Common myeloid progenitor, CD34-positive (primary cell): ENCODE data around the gene LEMD2.

ENCODE experiments used
- CTCF ChIA-PET: fragments of 350-600 bp; sonication (Branson Sonifier 250); formaldehyde crosslinking; loops from one replicate; lab custom pipeline; 2021; ENCODE audit warnings: antibody characterized with exemption; lab: Charles Lee
- POLR2A ChIA-PET: fragments of 350-600 bp; sonication (Branson Sonifier 250); formaldehyde crosslinking; loops from one replicate; lab custom pipeline; 2021; ENCODE audit warnings: antibody characterized with exemption; lab: Charles Lee
- DNase-seq, 3 donors: peaks; one replicate each; pipeline versions ENCODE4 v3.0.0 to v3.0.0-alpha.2; 2013
- H3K27ac ChIP-seq, 2 experiments: 1 replicate in 1 of 2; 2 replicates in 1 of 2; pipeline ENCODE4 v1.7.0; 2013; ENCODE audit warnings: inconsistent platforms in 2 of 2, low read length in 2 of 2, mild to moderate bottlenecking in 2 of 2, low read depth in 1 of 2, moderate library complexity in 1 of 2; ENCODE audit not compliant: severe bottlenecking in 2 of 2, insufficient read depth in 1 of 2, poor library complexity in 1 of 2
- H3K27me3 ChIP-seq, 5 experiments: replicated peaks in 2 of 5; 1 replicate in 3 of 5; 2 replicates in 2 of 5; pipeline versions ENCODE4 v1.6.1 to v1.7.0; 2013; ENCODE audit warnings: low read length in 4 of 5, mild to moderate bottlenecking in 2 of 5, moderate library complexity in 2 of 5, inconsistent platforms in 1 of 5; ENCODE audit not compliant: insufficient read depth in 5 of 5, control insufficient read depth in 4 of 5
- H3K36me3 ChIP-seq, 4 experiments: 1 replicate in 2 of 4; 2 replicates in 2 of 4; pipeline versions ENCODE4 v1.6.1 to v1.7.0; 2013; ENCODE audit warnings: low read length in 3 of 4, control low read depth in 1 of 4, mild to moderate bottlenecking in 1 of 4; ENCODE audit not compliant: control insufficient read depth in 4 of 4, insufficient read depth in 4 of 4
- H3K4me1 ChIP-seq, 4 experiments: 1 replicate in 3 of 4; 2 replicates in 1 of 4; pipeline versions ENCODE4 v1.6.1 to v1.7.1; 2013; ENCODE audit warnings: low read length in 3 of 4, mild to moderate bottlenecking in 3 of 4, control low read depth in 1 of 4, inconsistent platforms in 1 of 4, moderate library complexity in 1 of 4; ENCODE audit not compliant: control insufficient read depth in 4 of 4, insufficient read depth in 4 of 4; ENCODE audit errors: control extremely low read depth in 1 of 4
- H3K4me3 ChIP-seq, 7 experiments: 1 replicate in 4 of 7; 2 replicates in 3 of 7; pipeline versions ENCODE4 v1.5.1 to v1.7.0; 2013; ENCODE audit warnings: mild to moderate bottlenecking in 7 of 7, low read length in 6 of 7, moderate library complexity in 6 of 7, inconsistent platforms in 2 of 7, low read depth in 2 of 7, control low read depth in 1 of 7; ENCODE audit not compliant: insufficient read depth in 4 of 7, control insufficient read depth in 1 of 7; ENCODE audit errors: extremely low read depth in 1 of 7
- H3K9me3 ChIP-seq, 5 experiments: 1 replicate in 4 of 5; 2 replicates in 1 of 5; pipeline versions ENCODE4 v1.6.1 to v1.7.1; 2013; ENCODE audit warnings: low read length in 4 of 5, mild to moderate bottlenecking in 2 of 5, inconsistent platforms in 1 of 5, low read depth in 1 of 5, moderate library complexity in 1 of 5; ENCODE audit not compliant: control insufficient read depth in 4 of 5, insufficient read depth in 2 of 5; ENCODE audit errors: control extremely low read depth in 1 of 5
- WGBS: methylation state at CpG from one replicate; pipeline ENCODE4 v1.1.5; 2013; ENCODE audit not compliant: insufficient coverage; 5-methylcytosine and 5-hydroxymethylcytosine counted together

Gene LEMD2

GRCh38 chr6:33758815-33759216 lies 30.1 kb downstream of the LEMD2 start:
- H3K27me3 ChIP-seq = peaks cover 0 to 2% (median 0%) of the 10 kb centered on the region in 5 experiments
- POLR2A ChIA-PET = no interaction called here
- 68% methylated on average over 6 of the region's 7 CpGs for WGBS
- no peaks in the 10 kb centered on the region for H3K36me3 ChIP-seq
- CTCF ChIA-PET = interaction anchor here (0.8 to 6.3 kb wide), 3 partner anchors 8 to 56 kb away, joined by 3 to 44 read pairs (median 3); partner anchors contain the start of gene IP6K3
- no peak overlapping the region for H3K27ac ChIP-seq
- DNase-seq = no peak
- no peaks in the 10 kb centered on the region for H3K9me3 ChIP-seq
- peaks cover 0 to 21% (median 12%) of the 10 kb centered on the region in 4 experiments for H3K4me1 ChIP-seq
- H3K4me3 ChIP-seq = no peak overlapping the region

- no peak overlapping the region for H3K27ac ChIP-seq
- ChIA-PET POLR2A (no interaction called here), CTCF (interaction anchor here (0.5 to 1.4 kb wide), 9 partner anchors 9 to 1364 kb away, joined by 3 read pairs; partner anchors contain the start of gene BAK1)
- no peaks in the 10 kb centered on the region for H3K27me3 ChIP-seq
- WGBS = 94% methylated on average over 10 of the region's 10 CpGs
- no peaks in the 10 kb centered on the region for H3K9me3 ChIP-seq
- no peaks in the 10 kb centered on the region for H3K36me3 ChIP-seq
- H3K4me3 ChIP-seq = no peak overlapping the region
- peaks cover 0 to 21% (median 12%) of the 10 kb centered on the region in 4 experiments for H3K4me1 ChIP-seq
- no peak for DNase-seq
Observed at GRCh38 chr6:33757906-33758305, 31.0 kb downstream of the LEMD2 start.

GRCh38 chr6:33757113-33757512 lies 31.8 kb downstream of the LEMD2 start:
- no peak for DNase-seq
- no peak overlapping the region for H3K27ac ChIP-seq
- H3K4me1 ChIP-seq = peaks cover 0 to 20% (median 12%) of the 10 kb centered on the region in 4 experiments
- no peaks in the 10 kb centered on the region for H3K9me3 ChIP-seq
- no peaks in the 10 kb centered on the region for H3K27me3 ChIP-seq
- 94% methylated on average over 3 of the region's 3 CpGs for WGBS
- no peaks in the 10 kb centered on the region for H3K36me3 ChIP-seq
- CTCF ChIA-PET = interaction anchor here (0.5 to 2.1 kb wide), 7 partner anchors 10 to 1363 kb away, joined by 3 to 9 read pairs (median 3); partner anchors contain the start of gene BAK1
- POLR2A ChIA-PET = no interaction called here
- no peak overlapping the region for H3K4me3 ChIP-seq

GRCh38 chr6:33756211-33756954 lies 32.5 kb downstream of the LEMD2 start:
- CTCF ChIA-PET = interaction anchor here (1.1 to 2.1 kb wide), 2 partner anchors 11 to 34 kb away, joined by 3 to 9 read pairs; no protein-coding TSS in a partner anchor
- 93% methylated on average over 12 of the region's 12 CpGs for WGBS
- no peak overlapping the region for H3K27ac ChIP-seq

GRCh38 chr6:33755070-33755869 lies 33.7 kb downstream of the LEMD2 start:
- Histone ChIP-seq H3K27me3 (no peaks in the 10 kb centered on the region), H3K27ac (no peak overlapping the region), H3K4me1 (peaks cover 0 to 3% (median 1%) of the 10 kb centered on the region in 4 experiments), H3K9me3 (no peaks in the 10 kb centered on the region), H3K36me3 (no peaks in the 10 kb centered on the region), H3K4me3 (no peak overlapping the region)
- 97% methylated on average over 11 of the region's 13 CpGs for WGBS
- DNase-seq = no peak
- CTCF ChIA-PET = interaction anchor here (1.1 to 2.1 kb wide), 4 partner anchors 10 to 33 kb away, joined by 3 to 9 read pairs (median 6); no protein-coding TSS in a partner anchor
- POLR2A ChIA-PET = no interaction called here

More at GRCh38 chr6:33756211-33756954, 32.5 kb downstream of the LEMD2 start:
- Histone ChIP-seq H3K9me3 (no peaks in the 10 kb centered on the region), H3K4me1 (peaks cover 0 to 12% (median 10%) of the 10 kb centered on the region in 4 experiments), H3K4me3 (no peak overlapping the region), H3K36me3 (no peaks in the 10 kb centered on the region), H3K27me3 (no peaks in the 10 kb centered on the region)
- POLR2A ChIA-PET = no interaction called here
- no peak for DNase-seq

- Histone ChIP-seq H3K36me3 (no peaks in the 10 kb centered on the region), H3K9me3 (no peaks in the 10 kb centered on the region), H3K27me3 (no peaks in the 10 kb centered on the region), H3K4me3 (no peak overlapping the region), H3K4me1 (no peaks in the 10 kb centered on the region), H3K27ac (no peak overlapping the region)
- no peak for DNase-seq
- 95% methylated on average over 11 of the region's 11 CpGs for WGBS
- ChIA-PET POLR2A (no interaction called here), CTCF (interaction anchor here (1.8 to 2.1 kb wide), 3 partner anchors 8 to 11 kb away, joined by 4 to 9 read pairs (median 5); no protein-coding TSS in a partner anchor)
Observed at GRCh38 chr6:33754222-33754621, 34.7 kb downstream of the LEMD2 start.
